Loucy (cell line): Measurements from ENCODE around the gene ZNF616.

Source experiments
- H2AFZ ChIP-seq: fragments of 200-600 bp; sonication (generic); 2 replicates; pipeline ENCODE4 v1.6.0; 2016; ENCODE audit warnings: antibody characterized with exemption, mild to moderate bottlenecking, low read length, moderate library complexity
- H3F3A ChIP-seq: fragments of 200-600 bp; 2 replicates; pipeline ENCODE4 v1.6.0; 2016; ENCODE audit warnings: antibody characterized with exemption, low read depth, mild to moderate bottlenecking
- H3K27me3 ChIP-seq: fragments of 200-600 bp; sonication (generic); 2 replicates; pipeline ENCODE4 v1.6.1; 2014; ENCODE audit warnings: low read length, mild to moderate bottlenecking; ENCODE audit not compliant: insufficient read depth, poor library complexity, severe bottlenecking
- H3K36me3 ChIP-seq: fragments of 200-600 bp; sonication (generic); 2 replicates; pipeline ENCODE4 v1.6.1; 2016; ENCODE audit warnings: low read length; ENCODE audit not compliant: insufficient read depth
- H3K4me1 ChIP-seq: fragments of 200-600 bp; sonication (generic); 2 replicates; pipeline ENCODE4 v1.5.1; 2014; ENCODE audit warnings: low read length, mild to moderate bottlenecking; ENCODE audit not compliant: insufficient read depth, poor library complexity, severe bottlenecking
- H3K4me2 ChIP-seq: fragments of 200-600 bp; sonication (generic); 2 replicates; pipeline ENCODE4 v1.6.0; 2014; ENCODE audit warnings: antibody characterized with exemption, low read length, low read depth, mild to moderate bottlenecking; ENCODE audit not compliant: poor library complexity, severe bottlenecking
- H3K4me3 ChIP-seq: fragments of 200-600 bp; sonication (generic); 2 replicates; pipeline ENCODE4 v1.5.1; 2014; ENCODE audit warnings: low read length, mild to moderate bottlenecking, mixed read lengths; ENCODE audit not compliant: poor library complexity, severe bottlenecking
- H3K79me2 ChIP-seq: fragments of 200-600 bp; sonication (generic); 2 replicates; pipeline ENCODE4 v1.6.1; 2014; ENCODE audit warnings: low read length; ENCODE audit not compliant: insufficient read depth
- H3K9ac ChIP-seq: fragments of 200-600 bp; sonication (generic); 2 replicates; pipeline ENCODE4 v1.6.0; 2014; ENCODE audit warnings: mild to moderate bottlenecking, low read depth, low read length, moderate library complexity; ENCODE audit not compliant: poor library complexity, severe bottlenecking
- H3K9me2 ChIP-seq: fragments of 200-600 bp; sonication (generic); replicated peaks from 2 replicates; pipeline ENCODE4 v1.6.1; 2016; ENCODE audit warnings: low read depth, low read length, mixed read lengths
- H3K9me3 ChIP-seq: fragments of 200-600 bp; sonication (generic); 2 replicates; pipeline ENCODE4 v1.6.1; 2014; ENCODE audit warnings: mild to moderate bottlenecking, antibody characterized with exemption, low read length, low read depth; ENCODE audit not compliant: insufficient read depth
- H4K20me1 ChIP-seq: fragments of 200-600 bp; sonication (generic); 2 replicates; pipeline ENCODE4 v1.6.0; 2014; ENCODE audit warnings: antibody characterized with exemption, low read length, mild to moderate bottlenecking; ENCODE audit not compliant: insufficient read depth, poor library complexity, severe bottlenecking
- EZH2phosphoT487 ChIP-seq: fragments of 200-600 bp; IDR thresholded peaks from 2 replicates; pipeline ENCODE4 v1.6.1; 2018; ENCODE audit warnings: antibody characterized with exemption, mild to moderate bottlenecking, moderate library complexity, borderline replicate concordance
- TF ChIP-seq, protein P1 (sequence below): fragments of 200-600 bp; sonication (generic); conservative IDR thresholded peaks from 2 replicates; pipeline ENCODE4 v1.5.1; 2014; ENCODE audit warnings: mild to moderate bottlenecking, antibody characterized with exemption, low read length

Gene ZNF616

DNA sequence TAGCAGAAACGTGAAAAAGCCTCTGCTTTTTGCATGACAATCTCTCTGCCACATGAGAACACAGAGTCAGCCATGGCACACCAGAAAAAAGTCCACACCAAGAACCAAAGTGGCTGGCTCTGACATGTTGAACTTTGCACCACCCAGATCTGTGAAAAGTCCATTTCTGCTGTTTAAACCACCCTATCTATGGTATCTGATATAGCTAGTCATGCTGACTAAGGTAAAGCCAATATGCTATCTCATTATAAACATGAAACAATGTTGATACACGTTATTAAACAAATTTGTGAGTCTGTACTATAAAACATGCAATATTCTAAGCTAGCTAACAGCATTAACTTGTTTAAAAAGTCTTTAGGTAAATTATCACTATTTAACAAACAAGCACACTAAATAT lies 70.1 kb downstream of the ZNF616 start:
- no peaks in the 10 kb centered on the region for H3K4me1 ChIP-seq
- H3K79me2 ChIP-seq, result no peaks in the 10 kb centered on the region
- no peak for TF ChIP-seq EZH2phosphoT487
- TF ChIP-seq, protein P1, sequence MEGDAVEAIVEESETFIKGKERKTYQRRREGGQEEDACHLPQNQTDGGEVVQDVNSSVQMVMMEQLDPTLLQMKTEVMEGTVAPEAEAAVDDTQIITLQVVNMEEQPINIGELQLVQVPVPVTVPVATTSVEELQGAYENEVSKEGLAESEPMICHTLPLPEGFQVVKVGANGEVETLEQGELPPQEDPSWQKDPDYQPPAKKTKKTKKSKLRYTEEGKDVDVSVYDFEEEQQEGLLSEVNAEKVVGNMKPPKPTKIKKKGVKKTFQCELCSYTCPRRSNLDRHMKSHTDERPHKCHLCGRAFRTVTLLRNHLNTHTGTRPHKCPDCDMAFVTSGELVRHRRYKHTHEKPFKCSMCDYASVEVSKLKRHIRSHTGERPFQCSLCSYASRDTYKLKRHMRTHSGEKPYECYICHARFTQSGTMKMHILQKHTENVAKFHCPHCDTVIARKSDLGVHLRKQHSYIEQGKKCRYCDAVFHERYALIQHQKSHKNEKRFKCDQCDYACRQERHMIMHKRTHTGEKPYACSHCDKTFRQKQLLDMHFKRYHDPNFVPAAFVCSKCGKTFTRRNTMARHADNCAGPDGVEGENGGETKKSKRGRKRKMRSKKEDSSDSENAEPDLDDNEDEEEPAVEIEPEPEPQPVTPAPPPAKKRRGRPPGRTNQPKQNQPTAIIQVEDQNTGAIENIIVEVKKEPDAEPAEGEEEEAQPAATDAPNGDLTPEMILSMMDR, result no peak
- H3K9ac ChIP-seq, result no peak overlapping the region
- H4K20me1 ChIP-seq, result no peaks in the 10 kb centered on the region
- no peaks in the 10 kb centered on the region for H3K9me2 ChIP-seq
- H3K27me3 ChIP-seq, result no peaks in the 10 kb centered on the region
- H3K4me3 ChIP-seq, result no peak overlapping the region
- H2AFZ ChIP-seq, result no peak overlapping the region
- no peaks in the 10 kb centered on the region for H3F3A ChIP-seq
- H3K9me3 ChIP-seq, result peaks cover 34% of the 10 kb centered on the region; the same call in 1 of the 2 replicates
- H3K4me2 ChIP-seq, result no peak overlapping the region
- H3K36me3 ChIP-seq, result peaks cover 62% of the 10 kb centered on the region; the same call in 1 of the 2 replicates

DNA sequence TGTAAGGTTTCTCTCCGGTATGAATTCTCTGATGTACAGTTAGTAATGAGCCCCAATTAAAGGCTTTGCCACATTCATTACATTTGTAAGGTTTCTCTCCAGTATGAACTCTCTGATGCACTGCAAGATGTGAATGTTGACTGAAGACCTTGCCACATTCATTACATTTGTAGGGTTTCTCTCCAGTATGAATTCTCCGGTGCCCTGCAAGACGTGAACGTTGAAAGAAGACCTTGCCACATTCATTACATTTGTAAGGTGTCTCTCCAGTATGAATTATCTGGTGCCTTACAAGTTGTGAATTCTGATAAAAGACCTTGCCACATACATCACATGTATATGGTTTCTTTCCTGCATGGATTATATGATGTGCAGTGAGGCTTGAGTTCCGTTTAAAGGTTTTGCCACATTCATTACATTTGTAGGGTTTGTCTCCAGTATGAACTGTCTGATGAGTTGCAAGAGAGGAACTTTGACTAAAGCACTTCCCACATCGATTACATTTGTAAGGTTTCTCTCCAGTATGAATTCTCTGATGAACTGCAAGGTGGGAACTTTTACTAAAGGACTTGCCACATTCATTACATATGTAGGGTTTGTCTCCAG lies 73.4 kb downstream of the ZNF616 start:
- H3K79me2 ChIP-seq, result no peaks in the 10 kb centered on the region

DNA sequence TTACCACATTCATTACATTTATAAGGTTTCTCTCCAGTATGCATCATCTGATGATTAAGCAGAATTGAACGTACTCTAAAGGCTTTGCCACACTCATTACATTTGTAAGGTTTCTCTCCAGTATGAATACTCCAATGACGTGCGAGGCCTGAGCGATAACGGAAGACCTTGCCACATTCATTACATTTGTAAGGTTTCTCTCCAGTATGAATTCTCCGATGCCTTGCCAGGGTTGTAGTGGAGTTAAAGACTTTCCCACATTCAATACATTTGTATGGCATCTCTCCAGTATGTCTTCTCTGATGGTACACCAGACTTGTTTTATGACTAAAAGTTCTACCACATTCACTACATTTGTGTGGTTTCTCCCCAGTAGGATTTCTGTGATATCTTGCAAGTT lies 74.3 kb downstream of the ZNF616 start:
- no peak overlapping the region for H2AFZ ChIP-seq
- no peaks in the 10 kb centered on the region for H4K20me1 ChIP-seq
- H3K4me2 ChIP-seq, result no peak overlapping the region
- TF ChIP-seq, protein P1, result no peak
- no peak for TF ChIP-seq EZH2phosphoT487
- no peak overlapping the region for H3K4me3 ChIP-seq
- H3K36me3 ChIP-seq, result peaks cover 55% of the 10 kb centered on the region; the same call in 1 of the 2 replicates
- no peaks in the 10 kb centered on the region for H3K9me2 ChIP-seq
- no peak overlapping the region for H3K9ac ChIP-seq
- H3F3A ChIP-seq, result no peaks in the 10 kb centered on the region
- no peaks in the 10 kb centered on the region for H3K4me1 ChIP-seq
- H3K79me2 ChIP-seq, result no peaks in the 10 kb centered on the region
- H3K27me3 ChIP-seq, result no peaks in the 10 kb centered on the region
- H3K9me3 ChIP-seq, result peaks cover 35% of the 10 kb centered on the region; the same call in 1 of the 2 replicates

More for the DNA sequence above, 73.4 kb downstream of the ZNF616 start:
- Histone ChIP-seq H4K20me1 (no peaks in the 10 kb centered on the region), H3K27me3 (no peaks in the 10 kb centered on the region), H2AFZ (no peak overlapping the region), H3F3A (no peaks in the 10 kb centered on the region), H3K36me3 (peaks cover 62% of the 10 kb centered on the region; the same call in 1 of the 2 replicates), H3K4me3 (no peak overlapping the region), H3K4me2 (no peak overlapping the region), H3K9me2 (no peaks in the 10 kb centered on the region), H3K9ac (no peak overlapping the region), H3K4me1 (no peaks in the 10 kb centered on the region), H3K9me3 (peaks cover 43% of the 10 kb centered on the region; the same call in 1 of the 2 replicates)
- TF ChIP-seq, protein P1, result no peak
- TF ChIP-seq EZH2phosphoT487, result no peak
